Activated T-helper 17 cell treated with anti-CD3 and anti-CD28 coated beads, Interleukin-2, amount 50 U/mL, for 72 hours (primary cell): ENCODE measurements around the gene STUB1. TPM values are rescaled to one million over a fixed set of nuclear protein-coding genes. Genes with fewer than 3 reads are reported as not detected.

Source experiments
- ATAC-seq: fragments of 150-1000 bp; cut with Tn5 transposase; replicated peaks from 2 replicates; pipeline ENCODE4 v1.10.0; 2021; ENCODE audit warnings: mild to moderate bottlenecking, moderate library complexity
- H3K27ac Mint-ChIP-seq: one replicate; pipeline ENCODE4 v1.8.0; 2022; ENCODE audit warnings: mixed read lengths
- H3K27me3 Mint-ChIP-seq: one replicate; pipeline ENCODE4 v1.8.0; 2022; ENCODE audit warnings: mixed read lengths
- H3K36me3 Mint-ChIP-seq: one replicate; pipeline ENCODE4 v1.8.0; 2022; ENCODE audit warnings: low read depth, mild to moderate bottlenecking, mixed read lengths
- H3K4me1 Mint-ChIP-seq: one replicate; pipeline ENCODE4 v1.8.0; 2022; ENCODE audit warnings: mixed read lengths
- H3K4me3 Mint-ChIP-seq: one replicate; pipeline ENCODE4 v1.8.0; 2022; ENCODE audit warnings: mild to moderate bottlenecking, mixed read lengths
- H3K9me3 Mint-ChIP-seq: one replicate; pipeline ENCODE4 v1.8.0; 2022; ENCODE audit warnings: mixed read lengths
- total RNA-seq, 2 donors: library from RNA; stranded (reverse); gene quantifications; one replicate each; pipeline ENCODE4 v1.2.3, GENCODE V29; 2022

The STUB1 gene
- total RNA-seq, 2 donors from 2014 or later, result 47.5 to 98.2 TPM

- H3K27me3 Mint-ChIP-seq, result no peaks in the 10 kb centered on the region
- no peak overlapping the region for H3K27ac Mint-ChIP-seq
- H3K36me3 Mint-ChIP-seq, result peaks cover 18% of the 10 kb centered on the region
- no peak for ATAC-seq
- H3K9me3 Mint-ChIP-seq, result no peaks in the 10 kb centered on the region
- H3K4me3 Mint-ChIP-seq, result no peak overlapping the region
- H3K4me1 Mint-ChIP-seq, result peaks cover 6% of the 10 kb centered on the region
These were observed 41.4 kb upstream of the STUB1 start for GRCh38 chr16:638836-639235.

GRCh38 chr16:640614-641013 lies 39.6 kb upstream of the STUB1 start:
- H3K4me1 Mint-ChIP-seq, result peaks cover 14% of the 10 kb centered on the region
- ATAC-seq, result no peak
- peaks cover 19% of the 10 kb centered on the region for H3K36me3 Mint-ChIP-seq
- H3K27me3 Mint-ChIP-seq, result no peaks in the 10 kb centered on the region
- peak overlapping the region; percentile 50 for H3K4me3 Mint-ChIP-seq
- no peaks in the 10 kb centered on the region for H3K9me3 Mint-ChIP-seq
- H3K27ac Mint-ChIP-seq, result no peak overlapping the region

GRCh38 chr16:641326-642188 lies 38.7 kb upstream of the STUB1 start, which contains the start of gene MCRIP2:
Gene MCRIP2 (plus strand): TSS chr16:641828. CDS start chr16:641992, 164 bp downstream.
- peak within 1 kb of the TSS; percentile 72 for H3K4me3 Mint-ChIP-seq
- no peaks in the 10 kb centered on the region for H3K27me3 Mint-ChIP-seq
- H3K36me3 Mint-ChIP-seq, result peaks cover 15% of the 10 kb centered on the region
- H3K4me1 Mint-ChIP-seq, result peaks cover 11% of the 10 kb centered on the region
- no peak within 1 kb of the TSS for H3K27ac Mint-ChIP-seq
- peak; percentile 70 for ATAC-seq
- H3K9me3 Mint-ChIP-seq, result no peaks in the 10 kb centered on the region

GRCh38 chr16:642189-643049 lies 37.8 kb upstream of the STUB1 start:
- Mint-ChIP-seq H3K4me3 (peak overlapping the region; percentile 72), H3K9me3 (no peaks in the 10 kb centered on the region), H3K27ac (no peak overlapping the region), H3K27me3 (no peaks in the 10 kb centered on the region), H3K4me1 (peaks cover 8% of the 10 kb centered on the region), H3K36me3 (peaks cover 11% of the 10 kb centered on the region)
- peak; percentile 59 for ATAC-seq

DNA sequence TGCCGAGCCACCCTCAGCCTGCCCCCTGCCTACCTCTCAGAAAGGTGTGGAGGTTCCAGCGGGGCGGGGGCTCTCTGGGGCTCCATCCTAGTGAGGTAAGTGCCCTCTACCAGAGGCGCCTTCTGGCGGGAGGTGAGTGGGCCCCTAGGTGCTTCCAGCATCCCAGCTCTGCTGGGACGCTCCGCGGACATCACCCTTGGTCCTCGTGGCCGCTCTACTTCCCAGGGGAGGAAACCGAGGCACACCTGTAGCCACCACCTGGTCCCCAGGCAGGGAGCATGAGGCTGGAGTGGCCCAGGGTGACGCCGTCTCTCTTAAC lies 37.2 kb upstream of the STUB1 start:
- H3K27ac Mint-ChIP-seq, result no peak overlapping the region

GRCh38 chr16:644556-644955 lies 35.7 kb upstream of the STUB1 start:
- peak overlapping the region; percentile 72 for H3K4me3 Mint-ChIP-seq
- peaks cover 11% of the 10 kb centered on the region for H3K36me3 Mint-ChIP-seq
- peaks cover 8% of the 10 kb centered on the region for H3K4me1 Mint-ChIP-seq

More for the DNA sequence above, 37.2 kb upstream of the STUB1 start:
- Mint-ChIP-seq H3K9me3 (no peaks in the 10 kb centered on the region), H3K4me1 (peaks cover 8% of the 10 kb centered on the region), H3K27me3 (no peaks in the 10 kb centered on the region), H3K36me3 (peaks cover 11% of the 10 kb centered on the region), H3K4me3 (peak overlapping the region; percentile 72)
- no peak for ATAC-seq

DNA sequence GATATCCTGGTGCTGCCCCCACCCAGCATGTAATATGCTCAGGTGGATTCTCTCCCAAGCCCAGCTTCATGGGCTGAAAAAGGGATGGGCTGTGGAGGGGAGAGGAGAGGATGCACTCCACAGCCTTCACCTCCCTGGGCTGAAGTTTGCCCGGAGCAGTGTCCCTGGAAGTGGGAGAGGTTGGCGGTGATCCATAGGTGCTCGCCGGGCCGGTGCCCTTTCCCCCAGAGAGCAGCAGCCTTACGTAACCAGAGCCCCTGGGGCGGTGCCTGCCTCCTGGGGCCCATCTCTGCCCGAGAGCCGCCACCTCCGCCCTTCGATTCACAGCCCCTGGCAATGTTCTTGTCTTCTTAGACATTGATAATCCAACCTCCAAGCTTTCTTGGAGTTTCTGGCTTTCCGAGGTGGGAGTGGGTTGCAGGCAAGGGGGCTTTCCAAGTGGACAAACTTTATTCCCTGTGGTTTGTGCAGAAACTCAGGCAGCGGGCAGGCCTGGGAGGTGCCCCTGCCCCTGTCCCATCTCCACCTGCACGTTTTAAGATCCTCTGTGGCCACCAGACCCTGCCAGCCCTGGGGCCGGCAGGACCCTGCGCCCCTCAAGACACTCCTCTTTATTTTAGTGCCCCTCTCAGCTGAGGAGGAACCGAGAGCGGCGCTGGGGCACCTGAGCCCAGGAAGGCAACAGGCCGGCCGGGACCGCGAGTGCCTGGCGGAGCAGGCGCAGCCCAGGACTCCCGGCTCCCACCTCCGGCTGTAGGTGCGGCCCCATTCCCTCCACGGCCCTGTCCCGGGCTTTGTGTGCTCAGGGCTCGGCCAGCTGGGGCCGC lies 34.1 kb upstream of the STUB1 start:
- H3K27me3 Mint-ChIP-seq, result no peaks in the 10 kb centered on the region
- peaks cover 11% of the 10 kb centered on the region for H3K36me3 Mint-ChIP-seq
- H3K4me1 Mint-ChIP-seq, result peaks cover 8% of the 10 kb centered on the region
- ATAC-seq, result no peak
- H3K27ac Mint-ChIP-seq, result no peak overlapping the region
- no peaks in the 10 kb centered on the region for H3K9me3 Mint-ChIP-seq
- H3K4me3 Mint-ChIP-seq, result no peak overlapping the region

More at GRCh38 chr16:644556-644955, 35.7 kb upstream of the STUB1 start:
- no peaks in the 10 kb centered on the region for H3K27me3 Mint-ChIP-seq
- no peaks in the 10 kb centered on the region for H3K9me3 Mint-ChIP-seq
- no peak overlapping the region for H3K27ac Mint-ChIP-seq
- ATAC-seq, result no peak

DNA sequence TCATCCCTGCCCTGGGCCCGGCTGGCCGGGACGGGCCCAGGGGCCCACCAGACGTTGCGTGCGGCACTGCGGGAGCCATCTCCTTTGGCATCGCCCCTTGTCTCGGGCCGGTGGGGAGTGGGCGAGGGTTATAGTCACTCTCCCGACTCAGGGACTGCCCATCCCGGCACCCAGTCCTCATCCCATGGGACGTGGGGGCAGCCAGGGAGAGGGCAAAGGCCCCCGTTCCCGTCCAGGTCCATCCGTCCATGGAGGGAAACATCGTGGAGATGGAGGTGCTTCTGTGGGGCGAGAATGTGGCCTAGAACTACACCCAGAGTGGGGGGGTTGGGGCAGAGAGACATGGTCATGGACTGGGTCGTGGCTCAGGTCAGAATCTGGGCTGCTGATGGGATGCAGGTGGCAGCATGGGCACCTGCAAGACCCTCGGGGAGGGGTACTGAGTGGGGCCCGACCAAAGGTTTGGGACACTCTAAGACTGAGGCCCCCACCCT lies 33.5 kb upstream of the STUB1 start:
- H3K36me3 Mint-ChIP-seq, result peaks cover 11% of the 10 kb centered on the region
- H3K27ac Mint-ChIP-seq, result no peak overlapping the region
- no peak overlapping the region for H3K4me3 Mint-ChIP-seq
- no peaks in the 10 kb centered on the region for H3K9me3 Mint-ChIP-seq
- no peak for ATAC-seq
- H3K27me3 Mint-ChIP-seq, result no peaks in the 10 kb centered on the region
- H3K4me1 Mint-ChIP-seq, result peaks cover 8% of the 10 kb centered on the region

- H3K27ac Mint-ChIP-seq, result no peak overlapping the region
- H3K4me3 Mint-ChIP-seq, result peak overlapping the region; percentile 73
- no peak for ATAC-seq
- peaks cover 11% of the 10 kb centered on the region for H3K36me3 Mint-ChIP-seq
- H3K4me1 Mint-ChIP-seq, result peaks cover 8% of the 10 kb centered on the region
- no peaks in the 10 kb centered on the region for H3K27me3 Mint-ChIP-seq
- H3K9me3 Mint-ChIP-seq, result no peaks in the 10 kb centered on the region
These were observed 32.9 kb upstream of the STUB1 start for GRCh38 chr16:647173-647902.

GRCh38 chr16:648071-648780 lies 32.0 kb upstream of the STUB1 start:
- no peaks in the 10 kb centered on the region for H3K27me3 Mint-ChIP-seq
- peaks cover 8% of the 10 kb centered on the region for H3K4me1 Mint-ChIP-seq
- H3K36me3 Mint-ChIP-seq, result peaks cover 11% of the 10 kb centered on the region
- H3K9me3 Mint-ChIP-seq, result no peaks in the 10 kb centered on the region
- H3K4me3 Mint-ChIP-seq, result peak overlapping the region; percentile 73
- peak; percentile 22 for ATAC-seq
- peak overlapping the region; percentile 46 for H3K27ac Mint-ChIP-seq

GRCh38 chr16:648781-649589 lies 31.2 kb upstream of the STUB1 start, which contains the start of gene WDR90:
Gene WDR90 (plus strand): TSS chr16:649365. CDS start chr16:649417, 52 bp downstream.
- Mint-ChIP-seq H3K9me3 (no peaks in the 10 kb centered on the region), H3K4me1 (peaks cover 7% of the 10 kb centered on the region), H3K27ac (peak within 1 kb of the TSS; percentile 46), H3K36me3 (peaks cover 6% of the 10 kb centered on the region), H3K27me3 (no peaks in the 10 kb centered on the region), H3K4me3 (peak within 1 kb of the TSS; percentile 73)
- peak; percentile 97 for ATAC-seq

- Mint-ChIP-seq H3K4me1 (peaks cover under 1% of the 10 kb centered on the region), H3K4me3 (peak overlapping the region; percentile 62), H3K27me3 (no peaks in the 10 kb centered on the region), H3K27ac (no peak overlapping the region), H3K9me3 (no peaks in the 10 kb centered on the region), H3K36me3 (no peaks in the 10 kb centered on the region)
- peak; percentile 27 for ATAC-seq
These were observed 30.6 kb upstream of the STUB1 start for GRCh38 chr16:649631-650030.
